Panc1 (cell line): ENCODE measurements around the gene VPS45. TPM values are rescaled to one million over a fixed set of nuclear protein-coding genes. Genes with fewer than 3 reads are reported as not detected.
"Not testable (repeated sequence)": the region's sequence is repeated elsewhere in the genome, so short reads cannot be mapped to it uniquely, and the experiment has no call there.

Experiments used
- ATAC-seq: fragments of 200-7000 bp; cut with Tn5 transposase; 2 replicates; pipeline ENCODE4 v1.9.1; 2020; ENCODE audit warnings: mild to moderate bottlenecking, moderate library complexity
- BruUV-seq: library from RNA; stranded (reverse); fragments of 400-500 nt; replicated peaks from 2 replicates; lab custom pipeline; 2021; lab: Mats Ljungman, UMichigan
- CTCF ChIA-PET: fragments of 300-600 bp; sonication (Branson Sonifier 250); formaldehyde crosslinking; loops from one replicate; lab custom pipeline; 2022; ENCODE audit warnings: antibody characterized with exemption; lab: Charles Lee
- POLR2A ChIA-PET: fragments of 300-600 bp; sonication (Branson Sonifier 250); formaldehyde crosslinking; loops from one replicate; lab custom pipeline; 2022; ENCODE audit warnings: antibody characterized with exemption; lab: Charles Lee
- DNase-seq: peaks from one replicate; pipeline ENCODE4 v3.0.0-alpha.2; 2010; ENCODE audit warnings: low read depth, low spot score
- H3K27ac ChIP-seq: 2 replicates; pipeline ENCODE4 v1.5.1; 2011; ENCODE audit warnings: mild to moderate bottlenecking, low read length, inconsistent platforms
- H3K27me3 ChIP-seq: fragments of 200-500 bp; sonication (Bioruptor generic); 2 replicates; pipeline ENCODE4 v1.6.0; 2014; ENCODE audit warnings: low read length, inconsistent platforms; ENCODE audit not compliant: control insufficient read depth, insufficient read depth
- H3K36me3 ChIP-seq: fragments of 200-500 bp; sonication (Bioruptor generic); 2 replicates; pipeline ENCODE4 v1.5.1; 2014; ENCODE audit warnings: inconsistent platforms, mild to moderate bottlenecking, low read length, moderate library complexity; ENCODE audit not compliant: control insufficient read depth, insufficient read depth
- H3K4me1 ChIP-seq: 2 replicates; pipeline ENCODE4 v1.5.1; 2011; ENCODE audit warnings: inconsistent platforms, mild to moderate bottlenecking, low read length, moderate library complexity; ENCODE audit not compliant: control insufficient read depth, insufficient read depth
- H3K4me3 ChIP-seq, 2 experiments: 2 replicates each; pipeline ENCODE4 v1.5.1; 2011 to 2012; ENCODE audit warnings: low read depth in 2 of 2, low read length in 2 of 2, mild to moderate bottlenecking in 2 of 2, inconsistent platforms in 1 of 2, moderate library complexity in 1 of 2
- H3K9me3 ChIP-seq: fragments of 200-500 bp; sonication (Bioruptor generic); 2 replicates; pipeline ENCODE4 v1.5.1; 2014; ENCODE audit warnings: low read depth, mild to moderate bottlenecking, inconsistent platforms, low read length, moderate library complexity; ENCODE audit not compliant: control insufficient read depth, insufficient read depth
- CTCF ChIP-seq: fragments of 450-650 bp; IDR thresholded peaks from 2 replicates; pipeline ENCODE4 v1.5.1; 2017; ENCODE audit warnings: mild to moderate bottlenecking
- POLR2AphosphoS5 ChIP-seq: IDR thresholded peaks from 2 replicates; pipeline ENCODE4 v1.6.1; 2012; ENCODE audit warnings: mild to moderate bottlenecking, low read depth, low read length, moderate library complexity
- SIN3A ChIP-seq: IDR thresholded peaks from 2 replicates; pipeline ENCODE4 v1.6.1; 2012; ENCODE audit warnings: low read depth, mild to moderate bottlenecking, low read length, moderate library complexity, borderline replicate concordance; ENCODE audit not compliant: insufficient read depth
- TCF7L2 ChIP-seq: IDR thresholded peaks from 2 replicates; pipeline ENCODE4 v1.6.1; 2011; ENCODE audit warnings: mild to moderate bottlenecking, low read depth, low read length, inconsistent platforms
- in situ Hi-C: cut with HindIII; loops from 2 replicates; pipeline ENCODE4 v1.10.0; 2016; ENCODE audit warnings: low sequenced_read_pairs, low pct_unique_long_range_greater_than_20kb
- intact Hi-C: fragments of 100-400 bp; cut with micrococcal nuclease; formaldehyde crosslinking; loops from one replicate; pipeline ENCODE4 v1.10.0; 2022; ENCODE audit not compliant: unreplicated experiment
- total RNA-seq: library from RNA; stranded (reverse); gene quantifications from one replicate; pipeline ENCODE4 v1.2.1, GENCODE V29; 2021; ENCODE audit not compliant: unreplicated experiment
- TF ChIP-seq, protein P1 (sequence below), 2 experiments: IDR thresholded peaks; 2 replicates each; pipeline ENCODE4 v1.6.1; 2011 to 2012; ENCODE audit warnings: low read depth in 2 of 2, control low read depth in 1 of 2, low read length in 1 of 2, mild to moderate bottlenecking in 1 of 2, moderate library complexity in 1 of 2; ENCODE audit not compliant: insufficient read depth in 1 of 2

VPS45 gene
- total RNA-seq, 1 experiment from 2014 or later, result 24.9 TPM

DNA sequence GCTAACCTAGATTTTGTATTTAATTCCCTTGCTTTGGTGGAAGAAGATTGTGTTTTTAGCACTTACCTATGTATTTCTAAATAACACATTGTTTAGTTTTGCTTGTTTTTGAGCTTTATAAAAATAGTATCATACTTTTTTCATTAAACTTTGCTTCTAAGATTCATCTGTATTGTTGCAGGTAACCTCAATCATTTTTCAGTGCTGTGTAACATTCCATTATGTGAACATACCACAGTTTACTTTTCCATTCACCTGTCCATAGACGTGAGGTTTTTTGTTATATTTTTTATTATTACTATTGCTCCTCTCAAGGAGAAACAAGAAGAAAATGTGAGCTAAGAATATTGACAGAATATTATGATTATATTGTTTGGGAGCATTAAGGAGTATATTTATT is 67.0 kb downstream of the VPS45 start:
- Histone ChIP-seq H3K4me1 (no peaks in the 10 kb centered on the region), H3K27ac (no peak overlapping the region), H3K27me3 (no peaks in the 10 kb centered on the region), H3K36me3 (no peaks in the 10 kb centered on the region), H3K4me3 (no peak overlapping the region), H3K9me3 (no peaks in the 10 kb centered on the region)
- BruUV-seq, result no TSS peak
- POLR2A ChIA-PET, result no interaction called here
- intact Hi-C loops (no loop called here), in situ Hi-C loops (no loop called here)
- no peak for TF ChIP-seq SIN3A
- no peak for TF ChIP-seq POLR2AphosphoS5
- CTCF ChIA-PET, result no interaction called here
- no peak for DNase-seq
- no peak for ATAC-seq

- H3K27ac ChIP-seq, H3K4me3 ChIP-seq, DNase-seq, ATAC-seq, CTCF ChIA-PET, H3K4me1 ChIP-seq, BruUV-seq, in situ Hi-C loops, POLR2A ChIA-PET, intact Hi-C loops, H3K36me3 ChIP-seq, H3K9me3 ChIP-seq, H3K27me3 ChIP-seq: not testable (repeated sequence)
These were observed 67.8 kb downstream of the VPS45 start for GRCh38 chr1:150135400-150135799.

DNA sequence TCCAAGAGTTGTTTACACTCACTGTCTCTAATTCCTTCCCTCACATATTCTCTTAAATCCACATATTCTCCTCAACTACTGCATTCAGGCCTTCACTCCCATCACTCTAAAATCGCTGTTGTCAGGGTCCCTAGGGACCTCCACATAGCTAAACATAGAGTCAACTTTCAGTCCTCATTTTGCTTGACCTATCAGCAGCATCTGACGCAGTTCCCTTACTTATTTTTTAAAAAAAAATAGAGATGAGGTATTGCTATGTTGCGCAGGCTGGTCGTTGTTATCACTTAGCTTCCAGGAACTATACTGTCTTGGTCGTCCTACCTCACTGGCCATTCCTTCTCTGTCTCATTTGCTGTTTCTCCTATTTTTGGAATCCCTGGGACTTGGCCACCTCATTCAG is 70.5 kb downstream of the VPS45 start:
- no peak for ATAC-seq
- Histone ChIP-seq H3K36me3 (no peaks in the 10 kb centered on the region), H3K9me3 (no peaks in the 10 kb centered on the region), H3K27me3 (no peaks in the 10 kb centered on the region), H3K27ac (no peak overlapping the region), H3K4me1 (no peaks in the 10 kb centered on the region), H3K4me3 (no peak overlapping the region)
- TF ChIP-seq CTCF, result no peak
- TF ChIP-seq POLR2AphosphoS5, result no peak
- TF ChIP-seq TCF7L2, result no peak
- TF ChIP-seq, protein P1, sequence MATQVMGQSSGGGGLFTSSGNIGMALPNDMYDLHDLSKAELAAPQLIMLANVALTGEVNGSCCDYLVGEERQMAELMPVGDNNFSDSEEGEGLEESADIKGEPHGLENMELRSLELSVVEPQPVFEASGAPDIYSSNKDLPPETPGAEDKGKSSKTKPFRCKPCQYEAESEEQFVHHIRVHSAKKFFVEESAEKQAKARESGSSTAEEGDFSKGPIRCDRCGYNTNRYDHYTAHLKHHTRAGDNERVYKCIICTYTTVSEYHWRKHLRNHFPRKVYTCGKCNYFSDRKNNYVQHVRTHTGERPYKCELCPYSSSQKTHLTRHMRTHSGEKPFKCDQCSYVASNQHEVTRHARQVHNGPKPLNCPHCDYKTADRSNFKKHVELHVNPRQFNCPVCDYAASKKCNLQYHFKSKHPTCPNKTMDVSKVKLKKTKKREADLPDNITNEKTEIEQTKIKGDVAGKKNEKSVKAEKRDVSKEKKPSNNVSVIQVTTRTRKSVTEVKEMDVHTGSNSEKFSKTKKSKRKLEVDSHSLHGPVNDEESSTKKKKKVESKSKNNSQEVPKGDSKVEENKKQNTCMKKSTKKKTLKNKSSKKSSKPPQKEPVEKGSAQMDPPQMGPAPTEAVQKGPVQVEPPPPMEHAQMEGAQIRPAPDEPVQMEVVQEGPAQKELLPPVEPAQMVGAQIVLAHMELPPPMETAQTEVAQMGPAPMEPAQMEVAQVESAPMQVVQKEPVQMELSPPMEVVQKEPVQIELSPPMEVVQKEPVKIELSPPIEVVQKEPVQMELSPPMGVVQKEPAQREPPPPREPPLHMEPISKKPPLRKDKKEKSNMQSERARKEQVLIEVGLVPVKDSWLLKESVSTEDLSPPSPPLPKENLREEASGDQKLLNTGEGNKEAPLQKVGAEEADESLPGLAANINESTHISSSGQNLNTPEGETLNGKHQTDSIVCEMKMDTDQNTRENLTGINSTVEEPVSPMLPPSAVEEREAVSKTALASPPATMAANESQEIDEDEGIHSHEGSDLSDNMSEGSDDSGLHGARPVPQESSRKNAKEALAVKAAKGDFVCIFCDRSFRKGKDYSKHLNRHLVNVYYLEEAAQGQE (IDR thresholded peaks at IDR 0.05; ENCODE audit: insufficient read depth in 1 of 2, low read depth in 2 of 2, low read length in 1 of 2), result no peak
- TF ChIP-seq SIN3A, result no peak
- in situ Hi-C loops, result no loop called here
- intact Hi-C loops, result no loop called here
- POLR2A ChIA-PET, result no interaction called here
- BruUV-seq, result no TSS peak
- CTCF ChIA-PET, result interaction anchor here (0.7 kb wide), 1 partner anchor 121 kb away, joined by 3 read pairs; no protein-coding TSS in a partner anchor
- no peak for DNase-seq
